Pulmonary artery endothelial cell (primary cell): ENCODE measurements around the gene HCRT. TPM values are rescaled to one million over a fixed set of nuclear protein-coding genes. Genes with fewer than 3 reads are reported as not detected.
"Not testable (repeated sequence)": the region's sequence is repeated elsewhere in the genome, so short reads cannot be mapped to it uniquely, and the experiment has no call there.

Source experiments
- DNase-seq: peaks from one replicate; pipeline ENCODE4 v3.0.0-alpha.2; 2011; ENCODE audit warnings: low read depth, low spot score
- total RNA-seq: library from RNA; depleted of rRNA; stranded (reverse); fragments of >200 nt; gene quantifications from 2 replicates; pipeline ENCODE4 v1.2.3, GENCODE V29; 2014

HCRT gene
- total RNA-seq, 1 donor from 2014 or later: not detected

DNA sequence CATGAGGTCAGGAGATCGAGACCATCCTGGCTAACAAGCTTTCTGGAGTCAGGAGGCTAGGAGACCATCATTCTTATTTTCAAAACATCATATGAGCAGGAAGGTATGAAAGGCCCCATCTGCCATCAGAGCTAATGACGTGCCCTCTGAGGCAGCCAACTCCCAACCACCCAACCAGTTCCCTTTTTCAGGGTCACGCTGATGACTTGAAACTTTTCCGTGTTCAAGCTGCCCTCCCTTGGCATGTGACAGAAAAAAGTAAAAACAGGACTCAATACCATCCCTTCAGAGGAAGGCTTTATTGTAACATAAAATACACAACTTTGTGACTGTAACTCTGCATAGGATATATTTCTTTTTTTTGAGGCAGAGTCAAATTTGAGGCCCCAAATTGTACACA lies 13.6 kb upstream of the HCRT start:
- no peak for DNase-seq

DNA sequence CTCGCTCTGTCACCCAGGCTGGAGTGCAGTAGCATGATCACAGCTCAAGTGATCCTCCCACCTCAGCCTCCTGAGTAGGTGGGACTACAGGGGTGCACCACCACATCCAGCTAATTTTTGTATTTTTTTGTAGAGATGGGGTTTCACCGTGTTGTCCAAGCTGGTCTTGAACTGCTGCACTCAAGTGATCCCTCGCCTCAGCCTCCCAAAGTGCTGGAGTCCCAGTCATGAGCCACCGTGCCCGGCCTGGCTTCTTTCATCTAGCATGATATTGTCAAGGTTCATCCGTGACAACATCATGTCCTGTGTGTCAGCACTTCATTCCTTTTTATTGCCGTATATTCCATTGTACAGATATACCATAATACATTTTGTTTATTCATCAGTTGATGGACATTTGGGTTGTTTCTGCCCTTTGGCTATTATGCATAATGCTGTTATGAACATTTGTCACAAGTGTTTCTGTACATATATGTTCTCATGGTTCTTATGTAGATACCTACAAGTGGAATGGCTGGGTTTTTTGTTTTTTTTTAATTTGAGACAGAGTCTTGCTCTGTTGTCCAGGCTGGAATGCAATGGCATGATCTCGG lies 12.4 kb upstream of the HCRT start:
- DNase-seq: no peak

DNA sequence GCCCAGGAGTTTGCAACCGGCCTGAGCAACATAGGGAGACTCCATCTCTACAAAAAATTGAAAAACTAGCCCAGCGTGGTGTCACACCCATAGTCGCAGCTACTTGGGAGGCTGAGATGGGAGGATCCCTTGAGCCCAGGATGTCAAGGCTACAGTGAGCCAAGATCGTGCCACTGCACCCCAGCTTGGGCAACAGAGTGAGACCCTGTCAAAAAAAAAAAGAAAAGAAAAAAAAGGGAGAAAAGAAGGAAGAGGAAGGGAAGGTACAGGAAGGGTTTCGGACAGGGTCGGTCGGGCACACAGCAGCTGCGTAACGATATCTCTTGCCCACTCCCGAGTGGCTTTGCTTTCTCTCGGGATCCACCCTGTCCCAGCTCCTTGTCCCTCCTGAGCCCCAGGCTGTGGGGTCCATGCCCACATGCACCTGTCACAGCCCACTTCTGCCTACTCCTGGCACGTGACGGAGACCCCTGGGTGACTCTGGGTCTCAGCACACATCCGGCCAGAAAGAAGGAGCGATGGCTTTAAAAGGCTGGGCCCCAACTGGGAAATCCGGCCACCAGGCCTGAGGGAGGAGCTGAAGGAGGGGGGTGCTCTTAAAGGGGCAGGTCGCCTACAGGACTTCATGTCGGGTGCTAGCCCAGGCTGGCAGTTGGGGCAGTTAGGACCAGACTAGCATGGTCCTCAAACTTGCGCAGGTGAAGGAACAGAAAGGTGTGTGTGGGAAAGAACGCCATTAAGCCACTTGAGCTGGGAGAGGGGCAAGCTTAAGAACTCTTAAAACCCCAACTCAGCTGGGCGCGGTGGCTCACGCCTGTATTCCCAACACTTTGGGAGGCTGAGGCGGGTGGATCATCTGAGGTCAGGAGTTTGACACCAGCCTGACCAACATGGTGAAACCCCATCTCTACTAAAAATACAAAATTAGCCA lies 9.0 kb upstream of the HCRT start, which contains the start of gene GHDC:
GHDC (minus strand) TSS at position 526 of the 931 bp plus-strand sequence. CDS start 913 bp downstream, outside the sequence.
- peak; percentile 40 for DNase-seq

DNA sequence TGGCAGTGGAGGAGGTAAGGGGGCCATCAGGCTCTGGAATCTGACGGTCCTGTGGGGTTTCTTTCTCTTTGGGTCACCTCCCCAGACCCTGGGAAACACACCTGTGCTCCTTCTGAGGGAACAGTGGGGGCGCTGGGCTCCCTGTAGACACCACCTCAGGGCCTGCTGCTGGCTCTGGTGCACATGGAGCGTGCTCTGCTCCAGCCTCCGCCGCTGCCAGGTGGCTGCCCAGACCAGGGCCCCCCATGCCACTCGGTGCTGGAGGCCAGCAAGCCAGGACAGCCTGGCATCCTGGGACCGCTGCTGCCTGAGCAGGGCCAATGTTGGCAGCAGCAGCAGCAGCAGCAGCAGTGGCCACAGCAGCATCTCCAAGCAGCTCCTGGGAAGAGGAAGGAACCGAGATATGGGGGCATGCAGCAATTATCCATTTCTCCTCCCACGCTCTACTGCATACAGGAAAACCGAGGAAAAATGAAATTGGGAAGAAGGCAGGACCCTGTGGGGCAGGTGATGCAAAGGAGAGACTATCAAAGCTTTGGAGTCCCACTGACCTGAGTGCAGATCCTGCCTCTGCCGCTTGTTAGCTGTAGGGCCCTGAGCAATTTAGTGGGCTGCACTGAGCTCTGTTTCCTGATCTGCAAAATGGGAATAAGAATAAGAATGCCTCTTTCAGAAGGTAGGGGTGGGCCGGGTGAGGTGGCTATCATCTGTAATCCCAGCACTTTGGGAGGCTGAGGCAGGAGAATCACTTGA lies 8.1 kb upstream of the HCRT start:
- DNase-seq: no peak

DNA sequence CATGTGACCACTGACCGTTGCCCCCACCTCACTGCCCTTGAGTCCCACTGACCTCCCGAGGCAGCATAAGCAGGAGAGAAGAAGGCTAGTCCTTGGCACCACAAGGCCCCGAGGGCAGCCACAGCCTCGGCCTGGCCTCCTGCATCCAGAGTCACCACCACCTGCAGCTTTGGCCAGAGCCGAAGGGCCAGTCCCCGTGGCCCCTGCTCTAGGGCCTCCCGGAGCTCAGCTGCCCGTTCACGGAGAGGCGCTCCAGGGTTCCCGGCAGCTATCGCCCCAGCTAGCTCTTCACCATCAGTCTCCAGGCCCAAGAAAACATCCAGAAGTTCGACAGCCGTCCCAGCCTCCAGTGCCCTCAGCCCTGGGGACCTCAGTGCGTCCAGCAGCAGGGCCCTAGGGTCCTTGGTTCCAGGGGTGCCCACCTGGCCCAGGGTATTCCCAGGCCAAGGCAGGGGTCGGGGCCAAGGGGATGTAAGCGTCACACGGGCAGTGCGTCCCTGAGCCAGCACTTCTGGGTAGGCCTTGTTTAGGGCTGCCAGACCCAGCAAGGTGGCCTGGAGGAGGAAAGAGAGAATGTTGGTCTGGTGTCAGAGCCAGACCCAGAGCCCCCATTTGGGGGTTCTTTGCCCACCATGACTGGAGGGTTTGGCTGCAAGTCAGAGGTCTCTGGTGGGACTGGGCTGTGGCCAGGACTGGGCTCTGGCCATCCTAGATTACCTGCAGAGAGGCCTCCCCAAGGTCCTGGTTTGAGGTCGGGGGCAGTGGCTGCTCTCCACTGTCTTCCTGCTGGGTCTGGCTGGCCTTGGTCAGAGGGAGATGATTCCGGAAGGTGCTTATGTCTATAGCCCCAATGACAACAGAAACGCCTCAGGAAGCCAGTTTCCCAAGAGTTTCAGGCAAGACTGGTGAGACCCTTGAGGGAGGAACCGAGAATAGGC lies 7.2 kb upstream of the HCRT start:
- no peak for DNase-seq

DNA sequence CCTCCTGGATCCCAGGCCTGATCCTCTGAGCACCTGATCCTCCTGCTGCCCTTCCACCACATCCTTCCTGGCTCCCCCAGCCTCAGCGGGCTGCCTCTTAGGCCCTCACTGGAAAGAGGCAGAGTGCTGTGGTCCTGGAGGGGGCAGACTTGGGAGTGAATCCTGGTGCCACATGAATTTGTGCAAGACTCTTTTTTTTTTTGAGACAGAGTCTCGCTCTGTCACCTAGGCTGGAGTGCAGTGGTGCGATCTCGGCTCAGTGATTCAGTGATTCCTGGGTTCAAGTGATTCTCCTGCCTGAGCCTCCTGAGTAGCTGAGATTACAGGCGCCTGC lies 6.0 kb upstream of the HCRT start:
- DNase-seq: no peak

DNA sequence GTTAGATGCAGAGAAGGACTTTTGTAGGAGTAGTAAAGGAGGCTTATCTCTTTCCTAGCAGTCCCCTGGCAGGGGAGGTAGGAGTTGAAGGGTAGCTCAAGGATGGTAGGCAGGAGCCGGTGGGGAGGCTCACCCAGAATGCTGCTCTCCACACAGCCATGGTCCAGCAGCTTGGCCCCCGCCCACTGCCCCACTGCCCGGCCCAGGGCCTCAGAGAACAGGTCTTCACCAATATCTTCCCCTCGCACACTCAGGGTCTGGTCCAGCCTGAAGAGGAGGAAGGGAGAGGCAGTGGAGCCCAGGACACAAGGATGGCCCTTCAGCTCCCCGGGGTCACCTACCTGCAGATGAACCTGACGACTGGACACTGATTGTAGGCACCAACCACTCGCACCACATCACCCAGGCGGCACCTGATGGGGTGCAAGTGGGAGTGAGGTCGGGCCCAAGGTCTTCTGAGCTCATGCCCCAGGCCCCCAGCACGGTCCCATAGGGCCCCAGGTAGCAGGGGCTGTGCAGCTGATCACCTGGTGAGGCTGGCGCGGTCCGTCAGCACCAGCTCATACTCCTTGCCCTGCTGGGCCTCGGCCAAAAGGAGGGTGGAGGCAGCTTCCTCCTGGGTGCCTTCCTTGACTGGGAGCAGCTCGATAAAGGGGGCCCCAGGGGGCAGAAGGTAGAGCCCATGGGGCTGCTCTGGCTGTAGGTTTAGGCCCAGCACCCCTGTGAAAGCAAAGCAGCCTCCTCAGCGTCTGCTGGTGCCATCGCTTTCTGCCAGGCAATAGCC lies 5.4 kb upstream of the HCRT start:
- no peak for DNase-seq

DNA sequence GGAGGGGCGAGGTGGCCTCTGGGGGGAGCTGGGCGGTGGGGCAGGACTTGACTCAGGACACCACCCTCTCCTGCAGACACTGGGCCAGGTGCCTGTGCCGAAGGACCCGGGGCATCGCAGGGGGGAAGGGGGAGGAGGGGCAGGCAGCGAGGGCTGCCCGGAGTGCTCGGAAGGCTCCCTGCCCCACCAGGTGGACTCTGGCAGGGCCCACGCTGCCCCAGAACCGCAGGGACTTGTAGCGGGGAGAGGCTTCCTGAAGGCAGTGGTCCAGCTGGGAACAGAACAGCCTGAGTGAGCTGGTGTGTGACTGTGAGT lies 4.4 kb upstream of the HCRT start:
- no peak for DNase-seq

DNA sequence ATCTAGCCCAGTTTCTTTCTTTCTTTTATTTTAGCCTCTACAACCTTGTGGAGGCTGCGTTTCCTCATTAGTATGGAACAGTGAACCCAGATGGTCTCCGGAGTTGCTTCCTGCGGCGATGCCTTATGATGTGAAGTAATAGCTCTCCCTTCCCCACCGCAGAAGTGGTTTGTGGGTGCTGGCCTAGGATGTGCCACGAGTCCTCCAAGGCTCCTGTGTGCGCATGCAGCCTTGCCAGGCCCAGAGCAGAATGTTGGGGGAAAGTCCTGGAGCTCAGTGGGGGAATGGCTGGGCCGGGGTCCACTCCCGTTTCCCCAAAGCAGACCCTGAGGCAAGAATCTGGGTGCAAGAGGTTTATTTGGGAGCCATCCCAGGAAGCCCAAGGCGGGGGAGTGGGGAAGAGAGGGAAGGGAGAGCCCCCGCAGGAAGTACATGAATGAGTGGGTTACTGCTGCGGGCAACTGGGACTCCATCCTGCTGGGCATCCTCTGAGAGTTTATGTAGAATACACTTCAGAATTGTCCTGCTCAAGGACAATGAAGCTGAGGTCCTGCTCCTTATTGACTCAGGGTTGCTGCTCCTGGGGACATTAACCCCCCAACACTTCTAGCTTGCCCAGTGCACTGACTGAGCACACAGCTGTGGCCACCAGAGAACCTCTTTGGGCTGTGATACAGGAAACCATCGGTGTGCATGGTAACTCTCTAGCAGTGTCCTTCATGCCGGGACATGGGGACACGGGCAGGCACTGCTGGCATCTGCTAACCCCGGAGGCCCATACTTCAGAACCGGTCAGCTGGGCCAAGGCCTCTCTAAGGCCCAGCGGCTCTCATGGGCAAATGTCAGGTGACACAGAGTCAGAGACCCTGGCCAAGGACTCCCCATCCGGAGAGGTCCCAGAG lies 3.7 kb upstream of the HCRT start:
- no peak for DNase-seq

DNA sequence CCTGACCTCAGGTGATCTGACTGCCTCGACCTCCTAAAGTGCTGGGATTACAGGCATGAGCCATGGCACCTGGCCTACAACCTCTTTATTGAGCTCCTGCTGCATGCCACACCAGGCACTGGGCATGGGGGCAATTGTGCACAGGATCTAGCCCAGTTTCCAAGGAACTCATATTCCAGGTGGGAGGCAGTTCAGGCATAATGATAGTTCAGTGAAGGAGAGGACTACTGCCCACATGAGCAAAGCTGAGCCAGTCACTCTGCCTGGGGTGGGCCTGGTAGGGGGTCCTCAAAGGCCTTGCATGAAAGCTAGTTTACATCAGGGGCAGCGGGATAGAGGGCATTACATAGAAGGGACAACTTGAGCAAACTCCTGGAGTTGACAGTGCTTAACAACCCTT lies 2.6 kb upstream of the HCRT start:
- DNase-seq: no peak

DNA sequence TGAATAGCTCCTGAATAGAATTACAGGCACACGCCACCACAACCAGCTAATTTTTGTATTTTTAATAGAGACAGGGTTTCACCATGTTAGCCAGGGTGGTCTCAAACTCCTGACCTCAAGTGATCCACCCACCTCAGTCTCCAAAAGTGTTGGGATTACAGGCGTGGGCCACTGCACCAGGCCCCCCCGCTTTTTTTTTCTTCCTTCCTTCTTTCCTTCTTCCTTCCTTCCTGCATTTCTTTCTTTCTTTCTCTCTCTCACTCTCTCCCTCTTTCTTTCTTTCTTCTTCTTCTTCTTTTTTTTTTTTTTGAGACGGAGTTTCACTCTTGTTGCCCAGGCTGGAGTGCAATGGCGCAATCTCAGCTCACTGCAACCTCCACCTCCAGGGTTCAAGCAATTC lies 939 bp upstream of the HCRT start:
- DNase-seq: not testable (repeated sequence)

DNA sequence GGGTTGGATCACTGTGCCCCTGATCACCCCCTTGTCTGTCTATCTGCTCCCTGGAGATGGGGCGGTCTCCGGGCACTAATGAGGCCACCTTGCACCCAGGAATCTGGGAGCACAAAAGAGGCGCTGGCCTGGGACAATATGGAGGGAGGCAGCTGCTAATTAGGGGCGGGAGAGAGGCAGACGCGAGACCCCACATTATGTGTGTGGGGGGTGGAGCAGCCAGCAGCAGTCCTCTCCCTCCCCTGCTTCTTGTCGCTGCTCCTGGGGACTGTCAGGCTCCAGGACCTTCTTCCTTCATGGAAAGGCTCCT lies 324 bp upstream of the HCRT start:
- DNase-seq: no peak

DNA sequence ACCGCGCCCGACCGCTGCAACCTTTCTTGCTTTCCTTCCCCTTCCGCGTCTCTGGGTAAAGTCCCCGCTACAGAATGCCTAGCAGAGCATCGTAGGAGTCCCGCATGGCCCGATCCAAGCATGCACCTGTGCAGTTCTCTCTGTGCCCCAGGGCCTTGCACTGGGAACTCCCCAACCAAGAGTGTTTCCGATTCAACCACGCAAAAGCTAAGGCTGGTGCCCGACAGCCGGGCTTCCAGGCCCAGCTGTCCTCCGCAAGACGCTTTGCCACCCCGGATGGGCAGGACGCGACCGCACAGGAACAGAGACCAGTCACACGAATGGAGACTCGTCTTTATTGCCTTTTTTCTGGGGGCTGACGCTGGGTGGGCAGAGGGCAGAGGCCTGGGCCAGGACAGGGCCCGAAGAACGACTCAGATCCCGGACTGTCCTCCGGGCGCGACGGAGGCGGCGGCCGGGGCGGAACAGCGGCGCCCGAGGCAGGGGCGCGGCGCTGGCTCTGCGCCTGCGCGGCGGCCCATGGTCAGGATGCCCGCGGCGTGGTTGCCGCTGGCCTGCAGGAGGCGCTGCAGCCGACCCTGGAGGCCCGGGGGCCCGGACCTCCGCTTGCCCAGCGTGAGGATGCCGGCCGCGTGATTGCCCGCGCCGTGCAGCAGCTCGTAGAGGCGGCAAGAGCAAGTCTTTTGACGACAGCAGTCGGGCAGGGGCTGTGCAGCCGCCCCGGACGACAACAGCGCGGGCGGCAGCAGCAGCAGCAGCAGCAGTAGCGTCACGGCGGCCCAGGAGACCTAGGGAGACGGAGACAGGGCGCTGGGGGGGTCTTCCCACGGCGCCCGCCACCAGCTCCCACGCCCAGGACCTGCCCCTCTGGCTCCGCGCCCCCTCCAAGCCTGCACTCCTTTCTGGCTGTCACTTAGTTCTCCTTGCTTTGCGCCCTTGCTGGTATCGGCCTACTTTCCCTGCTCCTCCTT lies 1.2 kb downstream of the HCRT start:
- peak; percentile 17 for DNase-seq

DNA sequence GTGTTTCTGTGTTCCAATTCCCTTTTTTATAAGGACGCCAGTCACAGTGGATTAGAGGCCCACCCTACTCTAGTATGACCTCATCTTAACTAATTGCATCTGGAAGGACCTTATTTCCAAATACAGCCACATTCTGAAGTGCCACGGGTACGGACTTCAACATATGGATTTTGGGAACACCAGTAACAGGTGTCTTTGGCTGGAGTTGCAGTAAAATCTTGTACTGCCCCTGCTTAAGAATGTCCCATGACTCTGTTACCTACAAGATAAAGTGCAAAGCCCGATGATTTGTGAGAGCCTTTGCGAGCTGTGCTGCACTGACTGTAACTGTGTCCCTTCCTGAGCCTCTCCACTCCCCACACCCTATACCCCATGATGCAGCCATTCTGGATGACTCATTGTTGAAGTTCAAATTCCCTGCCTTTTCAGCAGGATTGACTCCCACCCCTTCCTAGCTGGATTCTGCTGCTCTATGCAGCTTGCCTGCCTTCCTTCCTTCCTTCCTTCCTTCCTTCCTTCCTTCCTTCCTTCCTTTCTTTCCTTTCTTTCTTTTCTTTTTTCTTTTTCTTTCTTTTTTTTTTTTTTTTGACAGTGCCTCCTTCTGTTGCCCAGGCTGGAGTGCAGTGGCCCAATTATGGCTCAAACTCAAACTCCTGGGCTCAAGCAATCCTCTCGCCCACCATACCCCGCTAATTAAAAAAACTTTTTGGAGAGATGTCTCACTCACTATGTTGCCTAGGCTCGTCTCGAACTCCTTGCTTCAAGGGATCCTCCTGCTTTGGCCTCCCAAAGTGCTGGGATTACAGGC lies 2.1 kb downstream of the HCRT start:
- DNase-seq: no peak

DNA sequence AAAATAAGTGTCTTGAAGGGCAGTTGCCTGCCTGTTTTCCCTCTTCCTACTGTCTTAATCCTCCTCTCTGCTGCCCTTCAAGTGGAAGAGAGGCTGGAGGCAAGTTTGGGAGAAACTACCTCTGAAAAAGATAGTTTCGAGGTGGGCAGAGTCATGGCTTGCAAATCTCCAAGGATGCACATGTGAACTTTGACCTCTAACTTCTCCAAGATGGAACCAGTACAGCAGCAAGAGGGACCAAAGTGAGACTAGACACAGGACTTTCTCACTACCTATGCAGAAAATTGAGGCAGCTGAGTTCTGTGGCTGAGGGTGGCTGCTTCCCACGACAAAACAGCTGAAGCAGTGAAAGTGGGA lies 3.4 kb downstream of the HCRT start:
- no peak for DNase-seq

DNA sequence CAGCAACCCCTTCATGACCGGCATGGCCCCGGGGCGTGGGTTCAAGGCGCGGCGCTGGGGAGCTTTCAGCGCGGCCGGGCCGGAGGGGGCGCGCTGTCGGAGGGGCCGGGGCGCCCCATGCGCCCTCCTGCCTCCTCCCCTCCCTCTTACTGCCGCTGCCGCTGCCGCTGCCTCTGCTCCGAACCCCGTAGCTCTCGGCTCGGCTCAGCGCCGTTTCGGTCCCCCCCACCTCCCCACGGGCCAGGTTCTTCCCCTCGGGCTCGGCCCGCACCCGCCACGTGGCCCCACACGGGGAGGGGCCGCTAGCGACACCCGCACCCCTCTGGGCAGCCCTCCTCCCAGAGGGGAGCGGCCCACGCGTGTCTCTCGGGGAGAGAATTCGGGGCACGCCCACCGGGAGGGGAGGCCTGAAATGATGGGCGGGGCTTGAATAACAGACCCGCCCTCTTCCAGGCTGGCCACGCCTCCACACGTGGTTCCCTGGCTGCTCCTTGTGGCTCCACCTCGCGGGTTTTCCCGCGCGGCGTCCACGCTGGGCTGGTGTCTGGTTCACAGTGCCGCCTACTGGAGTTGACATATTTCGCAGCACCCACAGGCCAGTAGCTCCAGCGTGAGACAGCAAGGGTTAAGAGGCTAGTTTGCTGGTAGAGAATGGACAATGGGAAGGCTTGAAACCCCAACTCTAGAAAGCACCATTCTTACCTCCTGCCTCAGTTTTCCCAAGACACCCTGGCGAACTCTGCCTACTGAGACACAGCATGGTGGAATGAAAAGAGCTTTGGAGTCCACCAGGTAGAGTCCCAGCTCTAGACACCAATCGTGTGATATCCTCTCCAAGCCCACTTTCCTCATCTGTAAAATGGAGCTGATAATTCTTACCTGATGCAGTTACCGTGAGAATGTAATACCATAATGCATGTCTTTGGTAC lies 4.1 kb downstream of the HCRT start, which contains the start of gene KCNH4:
KCNH4 (minus strand) TSS at position 221 of the 929 bp plus-strand sequence; CDS start at position 24, 197 bp downstream.
- peak; percentile 32 for DNase-seq
